ENCODE data around the gene SLAMF1.
"Not testable (repeated sequence)": the region's sequence is repeated elsewhere in the genome, so short reads cannot be mapped to it uniquely, and the experiment has no call there.

SLAMF1 gene

GRCh38 chr1:160588468-160588867, 58.4 kb downstream of the SLAMF1 start:
- DNase-seq, result no peak

GRCh38 chr1:160584784-160585183, 62.1 kb downstream of the SLAMF1 start:
- no peak for DNase-seq

GRCh38 chr1:160582976-160583375, 63.9 kb downstream of the SLAMF1 start:
- DNase-seq, result not testable (repeated sequence)

DNA sequence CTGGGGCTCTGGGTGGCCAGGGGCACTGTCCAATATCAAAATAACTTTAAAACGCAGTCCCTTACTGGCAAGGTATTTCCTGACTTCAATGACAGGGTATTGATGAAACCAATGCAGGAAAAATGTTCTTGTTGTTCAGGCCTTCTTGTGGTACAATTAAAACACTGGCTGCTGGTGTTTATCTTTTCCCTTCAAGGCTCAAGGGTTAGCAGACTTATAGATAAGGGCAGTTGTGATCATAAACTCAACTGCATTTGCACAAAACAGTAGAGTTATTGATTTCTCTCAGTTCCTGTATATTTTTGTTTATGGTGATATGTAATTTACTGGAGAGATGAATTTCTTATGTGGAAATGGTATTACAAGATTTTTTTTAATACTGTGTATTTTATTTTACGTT, 64.9 kb downstream of the SLAMF1 start:
- DNase-seq, result no peak

- no peak for DNase-seq
Observed at GRCh38 chr1:160580221-160580812, 66.5 kb downstream of the SLAMF1 start.

DNA sequence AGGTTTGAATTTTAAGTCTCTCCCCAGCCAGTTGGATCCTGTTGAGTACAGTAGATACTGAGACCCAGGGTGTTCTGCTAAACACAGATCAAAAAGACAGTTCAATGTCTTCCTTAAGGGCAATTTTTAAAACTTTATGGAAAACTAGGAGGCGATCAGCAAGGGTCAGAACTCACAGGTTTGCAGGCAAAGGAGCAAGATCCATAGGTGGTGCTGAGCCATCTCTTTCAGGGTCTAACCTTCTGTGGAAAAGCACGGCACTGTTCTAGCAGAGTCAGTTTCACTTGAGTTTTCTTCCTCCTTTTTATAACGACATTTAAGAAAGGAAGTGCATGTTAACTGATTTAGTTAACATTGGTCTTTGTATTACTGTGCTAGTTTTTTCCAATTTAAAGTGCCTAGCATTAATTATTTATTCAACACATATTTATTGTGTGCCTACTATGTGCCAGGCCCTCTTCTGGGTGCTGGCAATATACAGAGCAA, 67.6 kb downstream of the SLAMF1 start, which contains the start of gene CD84:
CD84 (minus strand) TSS at position 281 of the 486 bp plus-strand sequence; CDS start at position 222, 59 bp downstream.
- no peak for DNase-seq

- DNase-seq, result no peak
Observed at GRCh38 chr1:160578525-160579191, 68.2 kb downstream of the SLAMF1 start.

- peak; percentile 40 for DNase-seq
Observed at GRCh38 chr1:160578175-160578524, 68.7 kb downstream of the SLAMF1 start.

- DNase-seq, result no peak
Observed at GRCh38 chr1:160577671-160578070, 69.2 kb downstream of the SLAMF1 start.

GRCh38 chr1:160576884-160577283, 70.0 kb downstream of the SLAMF1 start:
- DNase-seq, result no peak

- peak; percentile 44 for DNase-seq
Observed at GRCh38 chr1:160576390-160576789, 70.5 kb downstream of the SLAMF1 start.

- peak; percentile 48 for DNase-seq
Observed at GRCh38 chr1:160575112-160575664, 71.7 kb downstream of the SLAMF1 start.

- DNase-seq, result no peak
Observed at GRCh38 chr1:160570840-160571239, 76.0 kb downstream of the SLAMF1 start.

DNA sequence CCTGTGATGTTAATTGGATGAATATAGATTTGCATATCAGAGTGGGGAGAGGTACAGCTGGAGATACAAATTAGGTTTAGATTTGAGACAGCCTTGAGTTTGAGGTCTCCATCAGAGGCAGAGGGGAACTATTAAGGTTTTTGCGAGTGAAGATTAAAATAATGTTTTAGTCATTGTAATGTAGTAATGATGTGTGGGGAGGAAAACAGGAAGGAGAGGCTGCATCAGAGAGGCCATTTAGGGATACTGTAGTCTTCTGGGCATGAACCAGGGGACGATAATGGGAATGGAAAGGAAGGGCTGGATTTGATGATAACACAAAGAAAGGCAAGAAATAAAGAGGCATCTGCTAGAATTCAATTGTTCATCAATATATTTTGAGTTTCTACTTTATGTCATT, 77.0 kb downstream of the SLAMF1 start:
- DNase-seq, result no peak

- peak; percentile 78 for DNase-seq
Observed at GRCh38 chr1:160567858-160568682, 78.8 kb downstream of the SLAMF1 start.

- no peak for DNase-seq
Observed at GRCh38 chr1:160567341-160567740, 79.5 kb downstream of the SLAMF1 start.

DNA sequence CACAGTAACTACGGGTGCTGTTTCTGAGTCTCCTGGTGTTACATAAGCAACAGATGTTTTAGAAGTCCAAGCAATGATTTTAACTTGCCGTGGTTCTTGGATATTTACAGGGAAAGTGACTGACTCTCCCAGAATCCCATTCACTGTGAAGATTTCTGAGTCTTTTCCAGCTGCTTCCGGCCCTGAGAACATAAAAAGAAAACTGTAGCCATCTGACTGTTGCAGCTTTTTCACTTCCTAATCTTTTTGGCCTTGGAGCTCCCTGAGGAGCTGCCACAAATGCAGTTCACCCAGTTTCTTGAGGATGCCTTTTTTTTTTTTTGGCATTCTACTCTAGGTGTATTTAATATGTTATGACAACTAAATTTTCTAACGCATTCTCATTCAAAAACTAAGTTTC, 81.3 kb downstream of the SLAMF1 start:
- no peak for DNase-seq

GRCh38 chr1:160563230-160563629, 83.6 kb downstream of the SLAMF1 start:
- not testable (repeated sequence) for DNase-seq

- not testable (repeated sequence) for DNase-seq
Observed at GRCh38 chr1:160562745-160563144, 84.1 kb downstream of the SLAMF1 start.

DNA sequence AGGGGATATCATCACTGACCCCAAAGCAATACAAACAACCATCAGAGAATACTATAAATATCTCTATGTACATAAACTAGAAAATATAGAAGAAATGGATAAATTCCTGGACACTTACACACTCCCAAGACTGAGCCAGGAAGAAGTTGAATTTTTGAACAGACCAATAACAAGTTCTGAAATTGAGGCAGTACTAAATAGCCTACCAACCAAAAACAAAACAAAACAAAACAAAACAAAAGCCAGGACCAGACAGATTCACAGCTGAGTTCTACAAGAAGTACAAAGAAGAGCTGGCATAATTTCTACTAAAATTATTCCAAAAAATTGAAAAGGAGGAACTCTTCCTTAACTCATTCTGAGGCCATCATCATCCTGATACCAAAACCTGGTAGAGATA, 86.0 kb downstream of the SLAMF1 start:
- DNase-seq, result peak; percentile 44

DNA sequence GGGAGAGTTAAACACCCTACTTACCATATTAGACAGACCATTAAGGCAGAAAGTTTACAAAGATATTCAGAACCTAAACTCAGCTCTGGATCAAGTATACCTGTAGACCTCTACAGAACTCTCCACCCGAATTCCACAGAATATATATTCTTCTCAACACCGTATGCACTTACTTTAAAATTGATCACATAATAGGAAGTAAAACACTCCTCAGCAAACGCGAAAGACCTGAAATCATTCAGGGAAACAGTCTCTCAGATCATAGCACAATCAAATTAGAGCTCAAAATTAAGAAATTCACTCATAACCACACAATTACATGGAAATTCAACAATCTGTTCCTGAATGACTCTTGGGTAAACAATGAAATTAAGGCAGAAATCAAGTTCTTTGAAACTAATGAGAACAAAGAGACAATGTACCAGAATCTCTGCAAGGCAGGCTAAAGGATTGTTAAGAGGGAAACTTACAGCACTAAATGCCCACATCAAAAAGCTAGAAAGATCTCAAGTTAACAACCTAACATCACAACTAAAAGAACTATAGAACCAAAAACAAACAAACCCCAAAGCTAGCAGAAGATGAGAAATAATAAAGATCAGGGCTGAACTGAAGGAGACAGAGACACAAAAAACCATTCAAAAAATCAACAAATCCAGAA, 86.7 kb downstream of the SLAMF1 start:
- peak; percentile 42 for DNase-seq

GRCh38 chr1:160559437-160559836, 87.4 kb downstream of the SLAMF1 start:
- DNase-seq, result peak; percentile 39
